GM13976 (cell line): Measurements from ENCODE around the gene TMEM218.

Source experiments
- DNase-seq: peaks from one replicate; pipeline ENCODE4 v3.0.0; 2012; ENCODE audit warnings: low spot score
- in situ Hi-C: fragments of 300-500 bp; cut with MboI; formaldehyde crosslinking; loops from one replicate; pipeline ENCODE4 v1.12.0; 2022; ENCODE audit warnings: low sequenced_read_pairs, mixed read lengths, inconsistent platforms; ENCODE audit not compliant: unreplicated experiment
- TF ChIP-seq, protein P1 (sequence below): IDR thresholded peaks from 2 replicates; pipeline ENCODE4 v1.5.1; 2012; ENCODE audit warnings: borderline replicate concordance, mild to moderate bottlenecking; ENCODE audit not compliant: insufficient read depth; ENCODE audit errors: extremely low read depth, missing control alignments, control extremely low read depth

Gene TMEM218

GRCh38 chr11:125074511-125075241 lies 36.8 kb downstream of the TMEM218 start:
- TF ChIP-seq, protein P1, sequence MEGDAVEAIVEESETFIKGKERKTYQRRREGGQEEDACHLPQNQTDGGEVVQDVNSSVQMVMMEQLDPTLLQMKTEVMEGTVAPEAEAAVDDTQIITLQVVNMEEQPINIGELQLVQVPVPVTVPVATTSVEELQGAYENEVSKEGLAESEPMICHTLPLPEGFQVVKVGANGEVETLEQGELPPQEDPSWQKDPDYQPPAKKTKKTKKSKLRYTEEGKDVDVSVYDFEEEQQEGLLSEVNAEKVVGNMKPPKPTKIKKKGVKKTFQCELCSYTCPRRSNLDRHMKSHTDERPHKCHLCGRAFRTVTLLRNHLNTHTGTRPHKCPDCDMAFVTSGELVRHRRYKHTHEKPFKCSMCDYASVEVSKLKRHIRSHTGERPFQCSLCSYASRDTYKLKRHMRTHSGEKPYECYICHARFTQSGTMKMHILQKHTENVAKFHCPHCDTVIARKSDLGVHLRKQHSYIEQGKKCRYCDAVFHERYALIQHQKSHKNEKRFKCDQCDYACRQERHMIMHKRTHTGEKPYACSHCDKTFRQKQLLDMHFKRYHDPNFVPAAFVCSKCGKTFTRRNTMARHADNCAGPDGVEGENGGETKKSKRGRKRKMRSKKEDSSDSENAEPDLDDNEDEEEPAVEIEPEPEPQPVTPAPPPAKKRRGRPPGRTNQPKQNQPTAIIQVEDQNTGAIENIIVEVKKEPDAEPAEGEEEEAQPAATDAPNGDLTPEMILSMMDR = no peak
- DNase-seq = peak; percentile 32

GRCh38 chr11:125073616-125074483 lies 37.6 kb downstream of the TMEM218 start:
- peak; percentile 40 for DNase-seq
- TF ChIP-seq, protein P1 = no peak
- in situ Hi-C loops = no loop called here

More at GRCh38 chr11:125074511-125075241, 36.8 kb downstream of the TMEM218 start:
- in situ Hi-C loops = no loop called here

- in situ Hi-C loops = no loop called here
- TF ChIP-seq, protein P1 = no peak
- peak; percentile 45 for DNase-seq
These were observed 38.4 kb downstream of the TMEM218 start for GRCh38 chr11:125072961-125073590.

- TF ChIP-seq, protein P1 = no peak
- DNase-seq = peak; percentile 88
- in situ Hi-C loops = no loop called here
These were observed 39.0 kb downstream of the TMEM218 start for GRCh38 chr11:125072218-125072960.

- TF ChIP-seq, protein P1 = no peak
- peak; percentile 23 for DNase-seq
These were observed 39.6 kb downstream of the TMEM218 start for GRCh38 chr11:125071846-125072217.

DNA sequence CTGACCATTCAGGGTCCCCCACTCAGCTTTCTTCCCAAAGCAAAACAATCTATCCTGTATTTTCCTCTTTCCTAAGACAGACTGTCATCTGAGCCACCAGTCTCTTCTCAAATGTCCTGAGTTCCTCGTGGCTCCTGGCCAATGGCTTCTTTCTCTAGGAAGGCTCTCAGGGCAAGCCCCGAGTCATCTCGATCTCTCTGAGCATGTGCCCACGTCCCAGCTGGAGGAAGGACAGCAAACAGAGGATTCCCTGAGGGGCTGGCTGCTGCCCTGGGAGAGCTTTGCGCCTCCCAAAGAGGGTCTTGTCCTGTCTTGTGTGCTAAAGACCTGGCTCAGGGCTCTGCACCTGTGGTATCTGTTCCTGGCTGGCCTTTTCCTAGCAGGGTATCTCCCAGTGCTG lies 40.0 kb downstream of the TMEM218 start:
- TF ChIP-seq, protein P1 = no peak
- DNase-seq = peak; percentile 17
- in situ Hi-C loops = no loop called here

More at GRCh38 chr11:125071846-125072217, 39.6 kb downstream of the TMEM218 start:
- in situ Hi-C loops = no loop called here
